A549 treated with CpdA at 1 μM for 4 hours (cell line): ENCODE results near the gene HOPX. TPM values are rescaled to one million over a fixed set of nuclear protein-coding genes. Genes with fewer than 3 reads are reported as not detected.

Experiments used
- total RNA-seq: library from RNA; stranded (reverse); fragments of 200-300 nt; extraction: Qiagen RNA extraction; gene quantifications from 5 replicates; pipeline ENCODE4 v1.2.3, GENCODE V29; 2022; ENCODE audit warnings: low read depth

The HOPX gene, protein sequence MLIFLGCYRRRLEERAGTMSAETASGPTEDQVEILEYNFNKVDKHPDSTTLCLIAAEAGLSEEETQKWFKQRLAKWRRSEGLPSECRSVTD
- total RNA-seq = not detected in 5 replicates

GRCh38 chr4:56681158-56681852, at the start of gene HOPX:
Gene HOPX, minus strand, starts transcription at chr4:56681296. Its CDS starts 23,480 bp downstream, at chr4:56657816.

Other genes starting within 250 kb of the HOPX start
- gene PPAT, start 245.7 kb downstream of the HOPX start, total RNA-seq = 17.6 to 24.7 TPM (median 18.2 TPM) in 5 replicates
- 129 to 156 TPM (median 135 TPM) in 5 replicates for gene PAICS, start 245.0 kb downstream of the HOPX start, total RNA-seq
- 46.5 to 61.5 TPM (median 51.2 TPM) in 5 replicates for gene SRP72, start 213.7 kb downstream of the HOPX start, total RNA-seq
- 0.05 TPM in 1 of 5 replicates, not detected in the others for gene ARL9, start 175.5 kb downstream of the HOPX start, total RNA-seq
- gene SPINK2, start 140.4 kb upstream of the HOPX start, total RNA-seq = not detected in 5 replicates
- 6.8 to 9.4 TPM (median 7.4 TPM) in 5 replicates for gene REST, start 226.6 kb upstream of the HOPX start, total RNA-seq